Muscle of back (tissue), 11 donors: ENCODE data around the gene EEF2K. TPM values are rescaled to one million over a fixed set of nuclear protein-coding genes. Genes with fewer than 3 reads are reported as not detected.
"Not testable (repeated sequence)": the region's sequence is repeated elsewhere in the genome, so short reads cannot be mapped to it uniquely, and the experiment has no call there.

Experiments
- DNase-seq, 3 donors: peaks; one replicate each; pipeline versions ENCODE4 v3.0.0 to v3.0.0-alpha.2; 2013
- polyA plus RNA-seq, 10 donors: library from polyadenylated mRNA; unstranded; fragments of 120-200 nt; gene quantifications; one replicate each; pipeline ENCODE4 v1.2.1, GENCODE V29; 2013; ENCODE audit not compliant: insufficient read length in 10 of 10

Gene EEF2K
- polyA plus RNA-seq, 10 donors, result 28.9 to 60.6 (median 45.6) TPM

DNA sequence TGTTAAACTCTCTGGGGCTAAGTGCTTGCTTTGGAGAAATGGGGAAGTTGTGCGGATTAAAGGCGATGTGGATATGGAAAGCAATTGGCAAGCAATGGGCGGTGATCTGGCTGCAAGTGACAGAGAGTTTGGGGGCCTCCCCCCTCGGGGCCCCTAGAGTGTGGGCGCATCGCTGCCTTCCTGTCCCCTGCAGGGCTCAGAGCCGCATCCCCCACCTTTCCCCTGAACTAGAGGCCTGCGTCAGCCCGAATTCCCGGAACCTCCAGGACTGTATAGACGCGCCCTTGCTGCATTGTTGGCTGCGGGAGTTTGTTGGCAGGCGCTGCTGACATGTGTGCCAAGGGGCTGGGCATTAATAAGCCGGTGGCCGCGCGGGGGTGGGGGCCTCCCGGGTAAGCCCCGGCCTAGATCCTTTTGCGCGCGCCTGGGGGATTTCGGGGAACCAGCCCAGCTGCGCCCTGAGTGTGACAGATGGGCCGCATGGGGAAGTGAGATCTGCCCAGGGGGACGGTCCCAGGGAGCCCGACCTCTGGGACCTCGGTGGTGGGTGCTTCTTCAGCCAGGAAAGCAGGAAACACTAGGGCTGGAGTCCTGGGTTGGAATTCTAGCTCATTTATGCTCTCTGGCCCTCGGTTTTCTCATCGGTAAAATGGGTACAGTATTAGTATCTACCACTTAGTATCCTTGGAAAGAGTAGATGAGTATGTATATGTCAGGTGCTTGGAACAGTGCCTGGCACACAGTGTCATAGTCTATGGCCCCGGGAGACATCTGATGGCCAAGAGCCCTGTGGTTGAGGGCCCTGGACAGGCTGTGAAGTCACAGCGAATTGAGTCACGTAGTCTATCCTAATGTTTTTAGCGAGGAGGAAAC lies 1.0 kb downstream of the EEF2K start:
- DNase-seq, result peak; percentile 75 to 89 (median 79)

DNA sequence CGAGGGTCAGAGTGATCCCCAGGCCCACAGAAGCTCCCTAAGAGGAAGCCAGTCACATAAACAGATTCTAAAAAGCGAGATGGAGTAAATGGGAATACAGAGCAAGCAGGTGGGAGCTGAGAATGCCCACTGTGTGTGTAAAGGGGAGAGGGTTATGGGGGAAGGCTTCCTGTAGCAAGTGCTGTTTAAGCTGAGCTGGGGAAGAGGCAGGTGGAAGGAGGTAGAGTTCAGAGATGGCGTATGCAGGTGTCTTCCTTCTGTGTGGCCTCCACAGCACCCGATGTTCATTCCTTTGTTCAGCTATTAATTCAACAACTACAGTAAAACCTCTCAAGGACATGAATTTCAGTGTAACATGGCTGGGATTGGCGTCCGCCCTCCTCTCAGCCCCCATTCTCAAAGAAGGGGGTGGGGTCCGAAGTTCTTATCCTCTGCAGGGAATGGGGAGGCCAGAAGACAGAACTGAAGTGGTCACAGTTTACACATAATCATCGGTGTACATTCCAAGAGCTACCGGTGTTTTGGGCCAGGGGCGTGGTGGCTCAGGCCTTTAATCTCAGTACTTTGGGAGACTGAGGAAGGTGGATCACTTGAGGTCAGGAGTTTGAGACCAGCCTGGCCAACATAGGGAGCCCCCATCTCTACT lies 1.8 kb downstream of the EEF2K start:
- no peak for DNase-seq

DNA sequence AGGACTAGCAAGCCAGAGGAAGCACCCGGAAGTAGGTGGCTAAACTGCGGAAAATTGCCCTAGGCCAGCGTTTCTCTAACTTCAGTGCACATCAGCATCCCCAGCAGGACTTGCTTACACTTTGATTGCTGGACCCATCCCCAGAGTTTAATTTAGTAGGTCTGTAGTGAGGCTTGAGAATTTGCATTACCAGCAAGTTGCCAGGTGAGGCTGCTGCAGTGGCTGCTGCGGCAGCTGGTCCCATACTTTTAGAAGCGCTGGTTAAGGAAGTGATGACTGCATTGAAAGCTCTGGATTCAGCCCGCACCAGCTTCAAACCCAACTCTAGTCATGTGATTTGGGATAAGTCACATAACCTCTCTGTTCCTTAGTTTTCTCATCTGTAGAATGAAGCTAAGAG lies 4.2 kb downstream of the EEF2K start:
- DNase-seq, result no peak

- DNase-seq, result no peak
Observed at GRCh38 chr16:22210854-22211253, 4.8 kb downstream of the EEF2K start.

- DNase-seq, result no peak
Observed at GRCh38 chr16:22213236-22213635, 7.2 kb downstream of the EEF2K start.

DNA sequence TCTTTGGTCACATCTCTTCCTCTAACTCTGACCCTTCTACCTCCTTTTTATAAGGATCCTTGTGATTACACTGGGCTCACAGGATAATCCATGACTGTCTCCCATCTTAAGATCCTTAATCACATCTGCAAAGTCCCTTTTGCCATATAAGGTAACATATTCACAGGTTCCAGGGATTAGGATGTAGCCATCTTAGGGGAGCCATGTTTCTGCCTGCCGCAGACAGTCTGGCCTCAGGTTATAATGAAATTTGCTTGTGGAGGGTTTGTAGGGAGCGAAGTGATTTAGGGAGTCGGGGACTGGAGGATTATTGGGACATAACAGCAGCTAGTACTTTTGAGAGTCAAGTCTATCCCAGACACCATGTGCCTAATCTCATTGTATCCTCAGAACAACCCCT lies 7.7 kb downstream of the EEF2K start:
- DNase-seq, result no peak

DNA sequence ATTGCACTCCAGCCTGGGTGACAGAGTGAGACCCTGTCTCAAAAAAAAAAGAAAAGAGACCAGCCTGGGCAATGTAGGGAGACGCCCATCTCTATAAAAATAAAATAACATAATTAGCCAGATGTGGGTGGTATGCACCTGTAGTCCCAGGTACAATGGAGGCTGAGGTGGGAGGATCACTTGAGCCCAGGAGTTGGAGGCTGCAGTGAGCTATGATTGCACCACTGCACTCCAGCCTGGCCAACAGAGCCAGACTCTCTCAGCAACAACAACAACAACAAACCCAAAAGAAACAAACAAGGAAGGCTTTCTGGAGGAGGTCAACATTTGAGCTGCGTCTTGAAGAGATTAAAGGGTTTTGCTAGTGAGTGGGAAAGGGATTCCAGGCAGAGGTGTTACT lies 8.3 kb downstream of the EEF2K start:
- DNase-seq, result no peak

DNA sequence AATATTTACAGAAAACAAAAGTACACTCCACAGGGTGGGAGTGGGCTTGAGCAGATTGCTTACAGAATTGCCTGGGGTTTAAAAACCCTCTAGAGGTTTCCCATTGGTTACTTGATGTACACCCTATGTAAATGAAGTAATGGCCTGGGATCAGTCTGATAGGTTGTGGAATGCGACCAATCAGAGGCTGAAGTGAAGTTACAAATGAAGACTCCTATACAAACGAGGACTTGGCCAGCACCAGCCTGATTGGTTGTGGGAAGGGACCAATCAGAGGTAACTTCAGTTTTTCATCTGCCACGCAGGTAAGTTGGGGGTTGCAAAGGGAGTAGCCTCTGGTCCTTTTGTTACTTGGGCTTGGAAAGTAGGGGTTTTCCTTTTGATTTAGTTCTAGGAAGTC lies 8.8 kb downstream of the EEF2K start:
- DNase-seq, result no peak

DNA sequence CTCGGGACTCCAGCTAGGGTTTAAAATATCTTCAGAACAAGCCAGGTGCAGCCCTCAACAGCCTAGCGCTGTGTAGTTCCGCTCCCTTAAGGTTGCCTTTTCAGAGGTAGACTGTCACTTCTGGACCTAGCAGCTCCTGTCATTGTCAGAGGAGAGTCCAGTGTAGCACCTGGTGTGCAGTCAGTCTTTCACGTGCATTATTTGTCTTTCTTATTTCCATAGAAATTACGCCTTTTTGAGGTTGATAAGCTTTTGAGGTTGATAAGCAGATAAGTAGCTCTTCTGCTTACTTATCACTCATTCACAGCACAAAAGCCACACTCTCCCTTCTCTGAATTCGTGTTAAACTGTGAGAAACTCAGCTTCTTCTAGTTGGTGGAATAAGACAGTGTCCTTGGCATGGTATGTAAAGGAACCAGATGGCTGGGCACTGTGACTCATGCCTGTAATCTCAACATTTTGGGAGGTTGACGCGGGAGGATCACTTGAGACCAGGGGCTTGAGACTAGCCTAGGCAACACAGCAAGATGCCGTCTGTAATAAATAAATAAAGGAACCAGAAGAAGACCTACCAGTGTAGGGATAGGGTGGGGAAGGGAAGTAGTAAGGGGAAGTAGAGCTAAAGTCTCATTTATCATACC lies 10.2 kb downstream of the EEF2K start:
- no peak for DNase-seq

- not testable (repeated sequence) for DNase-seq
Observed at GRCh38 chr16:22216832-22217225, 10.8 kb downstream of the EEF2K start.

- no peak for DNase-seq
Observed at GRCh38 chr16:22217890-22218730, 12.0 kb downstream of the EEF2K start.

GRCh38 chr16:22219389-22220068 lies 13.5 kb downstream of the EEF2K start:
- no peak for DNase-seq

DNA sequence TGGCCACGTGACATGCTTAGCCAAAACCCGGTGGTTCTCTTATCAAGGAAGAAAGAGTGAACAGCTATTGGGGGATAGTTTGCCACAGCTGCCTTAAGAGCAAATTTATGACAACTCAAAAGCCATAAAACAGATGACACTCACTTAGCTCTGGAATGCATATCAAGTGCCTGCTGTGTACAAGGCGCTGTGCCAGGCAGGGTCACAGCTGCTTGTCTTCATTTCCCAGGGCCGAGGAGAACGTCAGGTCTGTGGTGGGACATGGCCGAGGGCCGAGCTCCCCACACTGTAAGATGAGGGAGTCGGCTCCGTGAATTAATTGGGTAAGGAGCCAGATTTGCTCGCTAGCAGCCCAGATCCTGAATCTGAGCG lies 14.0 kb downstream of the EEF2K start:
- DNase-seq, result peak; percentile 81 to 90 (median 86)

DNA sequence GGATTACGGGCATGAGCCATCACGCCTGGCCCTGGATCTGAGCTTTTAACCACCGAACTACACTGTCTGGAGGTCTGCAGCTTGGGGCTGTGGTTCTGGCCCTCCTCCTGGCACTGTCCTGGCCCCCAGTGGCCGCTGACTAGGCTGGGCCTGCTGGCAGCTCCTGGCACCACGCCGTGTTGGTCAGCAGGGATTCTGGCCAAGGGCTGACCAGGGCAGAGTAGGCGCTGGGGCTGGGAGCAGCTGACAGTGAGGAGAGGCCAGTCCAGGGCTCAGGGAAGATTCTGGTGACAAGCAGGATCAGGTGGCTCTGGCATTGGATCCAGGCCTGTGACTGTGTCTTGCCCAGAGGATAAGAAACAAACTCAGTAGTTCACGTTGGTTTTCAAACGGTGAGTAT lies 14.6 kb downstream of the EEF2K start:
- DNase-seq, result peak; percentile 57 to 71 (median 66)

- no peak for DNase-seq
Observed at GRCh38 chr16:22222006-22222405, 15.9 kb downstream of the EEF2K start.

- no peak for DNase-seq
Observed at GRCh38 chr16:22222998-22223397, 16.9 kb downstream of the EEF2K start.

DNA sequence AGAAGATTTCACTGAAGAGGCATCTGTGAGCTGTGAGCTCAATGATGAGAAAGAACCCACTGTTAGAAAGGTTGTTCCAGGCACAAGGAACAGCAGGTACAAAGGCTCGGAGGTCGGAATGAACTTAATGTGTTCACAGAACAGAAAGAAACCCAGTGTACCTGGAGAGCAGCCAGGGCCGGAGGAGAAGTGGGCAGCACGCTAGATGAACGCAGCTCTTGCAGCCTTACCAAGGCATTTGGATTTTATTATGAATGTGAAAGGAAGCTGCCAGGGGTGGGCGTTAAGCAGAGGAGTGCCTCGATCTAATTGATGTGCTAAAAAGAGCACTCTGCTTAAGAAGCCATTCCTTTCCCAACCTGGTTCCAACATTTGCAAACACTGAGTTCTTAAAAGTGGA lies 19.0 kb downstream of the EEF2K start:
- no peak for DNase-seq

DNA sequence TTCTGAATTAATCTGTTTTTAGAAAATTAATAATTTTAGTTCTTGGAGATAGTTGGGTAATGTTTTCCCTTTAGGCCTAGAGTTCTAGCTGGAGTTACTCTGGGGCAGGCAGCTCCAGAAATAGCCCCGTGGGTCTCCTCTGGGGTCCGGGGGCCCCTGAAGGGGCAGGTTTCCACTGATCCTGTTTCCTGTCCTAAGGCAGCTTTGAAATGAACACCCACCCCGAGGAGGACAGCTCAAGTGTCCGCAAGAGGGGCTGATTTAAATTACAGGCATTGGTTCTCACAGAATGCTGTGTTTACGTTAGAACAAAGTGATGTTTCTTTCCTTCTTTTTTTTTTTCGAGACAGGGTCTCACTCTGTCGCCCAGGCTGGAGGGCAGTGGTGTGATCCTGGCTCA lies 23.8 kb downstream of the EEF2K start:
- DNase-seq, result no peak

- no peak for DNase-seq
Observed at GRCh38 chr16:22232277-22233036, 26.4 kb downstream of the EEF2K start.

- DNase-seq, result no peak
Observed at GRCh38 chr16:22233037-22233372, 26.9 kb downstream of the EEF2K start.
